SKM-1 (cell line): ENCODE measurements around the gene RPL12.

Experiments used
- DNase-seq: peaks from one replicate; lab custom pipeline; 2025; ENCODE audit not compliant: unreplicated experiment; lab: John Stamatoyannopoulos, UW

Gene RPL12

DNA sequence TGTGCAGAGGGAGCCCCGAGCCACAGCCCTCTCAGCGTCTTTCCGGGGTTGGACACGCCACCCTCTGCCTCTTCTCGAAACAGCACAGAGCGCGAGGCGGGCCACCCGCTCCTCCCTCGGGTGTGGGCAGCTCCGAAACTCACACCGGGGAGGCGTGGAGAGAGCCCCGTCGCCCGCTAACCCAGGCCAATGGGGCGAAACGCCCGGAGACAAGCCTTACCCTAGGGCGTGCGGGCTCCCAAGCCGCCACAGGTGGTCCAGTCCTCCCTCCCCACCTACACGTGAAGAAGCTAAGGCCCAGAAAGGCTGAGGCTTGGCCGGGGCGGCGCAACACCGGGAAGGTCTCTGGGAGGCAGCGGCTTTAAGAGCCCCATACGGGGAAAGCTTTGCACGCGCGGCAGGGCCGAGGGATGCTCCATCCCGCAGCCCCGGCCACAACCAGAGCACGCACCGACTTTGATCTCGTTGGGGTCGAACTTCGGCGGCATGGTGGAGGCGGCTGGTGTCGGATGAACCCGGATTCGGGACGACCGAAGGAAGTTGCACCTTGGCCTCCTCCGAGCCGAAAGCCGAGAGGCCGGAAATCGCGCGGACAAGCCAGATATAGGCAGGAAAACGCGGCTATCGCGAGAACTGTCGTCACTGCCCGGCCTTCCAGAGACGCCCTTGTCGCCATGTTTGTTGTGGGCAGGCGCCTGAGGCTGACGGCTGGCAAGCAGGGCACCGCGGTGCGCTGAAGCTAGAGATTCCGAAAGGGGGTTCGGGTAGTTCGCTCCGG lies at the start of gene RPL12, which contains the start of gene LRSAM1:
Gene RPL12 (minus strand): TSS at position 577 of the 778 bp plus-strand sequence. CDS start 89 bp downstream, at position 488.
Gene LRSAM1 (plus strand): TSS at position 681 of the 778 bp plus-strand sequence. CDS start 3,018 bp downstream, outside the sequence.
- DNase-seq = peak; percentile 76

DNA sequence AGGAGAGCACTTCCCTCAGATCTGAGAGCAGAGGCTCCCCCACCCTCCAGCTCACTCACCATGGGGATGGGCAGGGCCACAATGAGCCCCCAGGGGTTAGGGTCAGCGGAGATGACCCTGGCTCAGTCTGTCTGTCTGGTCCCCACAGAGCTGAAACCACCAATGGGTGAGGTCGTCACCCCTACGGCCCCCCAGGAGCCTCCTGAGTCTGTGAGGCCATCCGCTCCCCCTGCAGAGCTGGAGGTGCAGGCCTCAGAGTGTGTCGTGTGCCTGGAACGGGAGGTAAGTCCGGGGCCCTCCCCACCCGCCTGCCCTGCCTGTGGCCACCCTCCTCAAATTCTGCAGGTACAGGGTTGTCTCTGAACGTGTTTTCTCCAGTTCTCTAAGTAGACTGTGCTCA lies 49.7 kb upstream of the RPL12 start:
- DNase-seq = no peak

DNA sequence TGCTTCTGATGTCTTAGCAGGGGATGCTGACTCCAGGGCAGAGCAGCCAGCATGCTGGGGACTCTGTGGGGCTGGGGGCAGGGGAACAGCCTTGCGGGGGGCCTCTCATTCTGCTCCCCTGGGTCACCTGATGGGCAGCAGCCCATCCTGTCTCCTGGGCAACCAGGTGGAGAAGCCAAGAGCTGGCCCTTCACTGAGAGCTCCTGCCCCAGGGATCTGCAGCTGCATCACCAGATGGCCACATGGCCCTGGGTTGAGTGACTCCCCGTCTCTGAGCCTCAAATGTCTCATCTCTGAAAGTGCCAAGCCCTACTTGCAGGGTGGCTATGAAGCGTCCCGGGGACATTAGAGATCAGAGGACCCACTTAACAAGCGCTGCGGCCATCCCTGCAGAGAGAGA lies 49.2 kb upstream of the RPL12 start:
- no peak for DNase-seq

DNA sequence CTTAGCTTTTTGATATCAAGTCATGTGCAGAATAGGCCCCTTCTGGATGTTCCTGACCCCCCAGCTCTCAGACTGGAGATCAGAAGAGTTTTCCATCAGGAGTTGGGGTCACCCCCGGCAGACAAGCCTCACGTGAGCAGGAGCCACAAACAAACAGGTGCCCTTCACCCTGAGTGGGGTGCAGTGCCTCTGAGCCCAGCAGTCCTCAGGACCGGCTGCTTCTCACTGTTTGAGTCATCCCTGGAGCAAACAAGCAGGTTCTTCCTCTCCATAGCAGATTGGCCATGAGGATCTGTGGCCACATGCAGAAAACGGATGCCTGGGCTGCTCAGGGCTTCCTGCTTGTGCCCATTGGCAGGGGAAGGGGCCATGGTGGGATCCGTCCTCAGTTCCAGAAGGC lies 47.1 kb upstream of the RPL12 start:
- no peak for DNase-seq

DNA sequence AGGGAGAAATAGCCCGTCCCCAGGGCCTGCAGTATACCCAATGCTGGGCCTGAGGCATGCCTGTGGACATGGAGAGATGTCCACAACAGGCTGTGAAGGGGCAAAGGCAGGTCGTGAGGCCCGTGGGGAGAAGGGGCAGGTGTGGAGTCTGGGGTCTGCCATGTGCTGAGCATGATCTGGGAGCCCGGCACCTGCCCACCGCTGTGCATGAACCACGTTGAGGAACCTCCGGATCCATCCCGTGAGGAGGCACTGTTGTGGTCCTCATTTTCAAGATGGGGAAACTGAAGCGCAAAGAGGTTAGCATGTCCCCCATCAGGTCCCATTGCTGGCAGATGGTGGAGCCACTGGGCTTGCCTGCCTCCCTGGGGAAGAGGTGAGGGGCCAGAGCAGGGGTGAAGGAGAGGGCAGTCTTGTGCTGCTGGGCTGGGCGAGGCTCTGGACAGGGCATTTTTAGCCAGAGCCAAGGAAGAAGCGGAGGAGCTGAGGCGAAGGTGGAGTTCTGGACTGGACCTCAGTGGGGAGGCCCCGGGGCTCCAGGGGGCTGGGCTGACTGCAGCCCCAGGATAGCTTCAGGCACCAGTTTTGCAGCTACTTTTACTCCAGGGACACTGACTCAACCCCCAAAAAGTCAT lies 46.6 kb upstream of the RPL12 start:
- no peak for DNase-seq

DNA sequence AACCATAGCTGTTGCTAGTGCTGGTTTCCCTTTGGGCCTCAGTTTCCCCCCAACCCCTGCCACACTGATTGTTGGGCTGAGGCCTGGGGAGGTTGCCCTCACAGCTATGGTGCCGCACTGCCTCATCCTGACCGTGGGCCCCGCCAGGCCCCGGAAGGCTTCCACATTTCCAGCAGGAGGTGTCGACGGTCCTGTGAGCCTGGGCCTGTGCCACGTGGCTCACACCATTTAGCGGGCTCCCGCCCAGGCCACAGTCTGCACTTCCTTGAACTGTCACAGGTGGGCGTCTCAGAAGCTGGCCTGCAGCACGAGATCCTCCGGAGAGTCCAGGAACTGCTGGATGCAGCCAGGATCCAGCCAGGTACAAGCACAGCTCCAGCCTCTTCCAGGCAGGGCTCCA lies 45.8 kb upstream of the RPL12 start:
- DNase-seq = no peak

DNA sequence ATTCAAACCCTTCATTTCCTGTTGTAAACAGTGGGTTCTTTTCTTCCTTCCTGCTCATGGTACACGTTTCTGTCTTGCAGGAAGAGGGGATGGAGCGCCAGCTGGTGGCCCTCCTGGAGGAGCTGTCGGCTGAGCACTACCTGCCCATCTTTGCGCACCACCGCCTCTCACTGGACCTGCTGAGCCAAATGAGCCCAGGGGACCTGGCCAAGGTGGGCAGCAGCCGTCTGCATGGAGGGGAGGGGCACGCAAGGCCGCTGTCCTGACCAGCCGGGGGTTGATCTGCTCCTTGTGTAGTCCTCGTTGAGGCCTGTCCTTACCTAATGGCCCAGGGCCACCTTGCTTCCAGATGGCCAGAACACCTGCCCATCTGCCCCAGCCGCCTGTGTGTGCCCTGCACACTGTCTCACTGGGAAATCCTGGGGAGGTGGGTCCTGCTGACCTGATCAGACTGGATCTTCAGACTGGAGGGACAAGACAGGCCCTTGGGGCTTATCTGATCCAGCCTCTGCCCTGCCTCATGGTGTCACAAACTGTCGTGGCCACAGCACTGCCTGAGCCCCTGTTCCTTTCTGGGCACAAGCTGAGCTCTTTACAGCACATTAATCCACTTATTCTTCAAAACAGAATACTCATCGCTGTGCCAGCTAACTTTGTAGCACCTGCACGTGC lies 44.8 kb upstream of the RPL12 start:
- DNase-seq = no peak

DNA sequence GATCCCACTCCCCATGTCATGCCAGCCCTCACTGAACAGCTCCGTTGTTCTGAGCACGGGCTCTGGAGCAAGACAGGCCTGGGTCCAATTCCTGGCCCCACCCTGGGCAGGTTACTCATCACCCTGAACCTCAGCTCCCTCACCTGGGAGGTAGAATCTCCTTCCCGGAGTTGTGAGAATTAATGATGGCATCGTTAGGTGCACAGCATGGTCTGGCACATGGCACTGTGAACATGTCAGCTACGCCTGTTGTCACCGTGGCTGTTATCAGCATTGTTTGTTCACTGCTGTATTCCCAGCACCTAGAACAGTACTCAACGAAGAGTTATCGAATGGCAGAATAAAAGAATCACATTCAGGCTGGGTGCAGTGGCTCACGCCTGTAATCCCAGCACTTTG lies 43.1 kb upstream of the RPL12 start:
- no peak for DNase-seq

DNA sequence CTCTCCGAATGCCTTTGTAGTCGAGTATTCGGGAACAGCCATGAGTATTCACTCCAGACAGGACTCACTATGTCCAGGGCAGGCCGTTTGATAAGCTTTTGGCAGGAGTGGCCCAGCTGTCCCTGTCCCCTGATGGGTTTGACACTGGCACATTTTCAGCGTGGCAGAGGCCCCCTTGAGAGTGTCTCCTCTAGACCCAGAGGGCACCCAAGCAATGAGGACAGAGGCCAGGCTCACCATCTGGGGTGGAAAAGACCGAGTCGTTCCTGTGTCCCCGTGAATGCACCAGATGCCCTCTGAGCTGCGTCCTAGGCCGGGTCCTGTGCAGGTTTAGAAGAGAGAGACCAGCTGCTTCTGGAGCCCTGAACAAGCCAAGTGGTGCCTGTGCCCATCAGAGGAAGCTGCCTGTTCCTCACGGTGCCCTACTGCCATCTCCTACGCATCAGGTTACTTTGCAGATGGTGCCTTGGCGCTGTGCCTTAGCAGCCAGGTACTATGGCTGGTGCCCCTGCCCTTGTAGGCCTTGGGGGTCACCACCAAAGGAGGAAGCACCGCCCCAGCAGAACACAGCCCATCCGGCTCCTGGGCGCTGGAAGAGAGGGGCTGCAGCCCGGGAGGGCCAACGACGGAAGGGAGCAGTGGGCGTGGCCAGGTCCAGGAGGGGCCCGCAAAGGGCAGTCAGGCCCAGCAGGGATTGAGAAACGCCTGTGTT lies 42.5 kb upstream of the RPL12 start:
- DNase-seq = no peak

DNA sequence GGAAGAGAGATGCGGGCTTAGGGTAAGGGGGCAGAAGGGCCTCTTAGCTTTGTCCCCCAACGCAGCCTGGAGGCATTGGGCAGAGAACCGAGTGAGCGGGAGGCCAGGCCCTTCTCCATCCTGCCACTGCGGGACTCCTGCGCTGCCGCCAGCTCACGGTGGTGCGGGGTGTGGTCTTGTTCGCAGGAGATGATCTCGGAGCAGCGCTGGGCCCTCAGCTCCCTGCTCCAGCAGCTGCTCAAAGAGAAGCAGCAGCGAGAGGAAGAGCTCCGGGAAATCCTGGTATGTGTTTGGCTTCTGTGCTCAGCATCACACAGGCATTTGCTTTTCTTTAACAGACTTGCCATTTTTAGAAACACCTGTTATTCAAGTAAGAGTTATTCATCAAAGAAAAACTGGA lies 41.4 kb upstream of the RPL12 start:
- no peak for DNase-seq

DNA sequence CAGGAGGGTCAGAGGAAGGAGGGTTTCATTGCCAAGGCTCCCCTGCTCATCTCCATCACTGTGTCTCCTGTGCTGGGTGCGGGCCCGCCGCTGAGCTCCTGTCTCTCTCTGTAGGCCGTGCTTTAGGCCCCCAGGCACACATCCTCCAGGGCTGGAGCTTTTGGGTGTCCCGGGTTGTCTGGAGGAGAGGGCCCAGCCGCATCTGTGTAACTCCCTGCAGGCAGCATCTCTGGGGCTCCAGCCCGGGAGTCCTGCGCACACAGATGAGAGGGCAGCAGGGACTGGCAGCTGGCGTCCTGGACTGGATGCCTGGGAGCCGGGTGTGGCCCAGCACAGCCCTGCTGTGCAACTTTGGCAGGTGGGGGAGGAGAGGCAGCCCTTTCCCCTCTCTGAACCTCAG lies 40.3 kb upstream of the RPL12 start:
- DNase-seq = no peak

DNA sequence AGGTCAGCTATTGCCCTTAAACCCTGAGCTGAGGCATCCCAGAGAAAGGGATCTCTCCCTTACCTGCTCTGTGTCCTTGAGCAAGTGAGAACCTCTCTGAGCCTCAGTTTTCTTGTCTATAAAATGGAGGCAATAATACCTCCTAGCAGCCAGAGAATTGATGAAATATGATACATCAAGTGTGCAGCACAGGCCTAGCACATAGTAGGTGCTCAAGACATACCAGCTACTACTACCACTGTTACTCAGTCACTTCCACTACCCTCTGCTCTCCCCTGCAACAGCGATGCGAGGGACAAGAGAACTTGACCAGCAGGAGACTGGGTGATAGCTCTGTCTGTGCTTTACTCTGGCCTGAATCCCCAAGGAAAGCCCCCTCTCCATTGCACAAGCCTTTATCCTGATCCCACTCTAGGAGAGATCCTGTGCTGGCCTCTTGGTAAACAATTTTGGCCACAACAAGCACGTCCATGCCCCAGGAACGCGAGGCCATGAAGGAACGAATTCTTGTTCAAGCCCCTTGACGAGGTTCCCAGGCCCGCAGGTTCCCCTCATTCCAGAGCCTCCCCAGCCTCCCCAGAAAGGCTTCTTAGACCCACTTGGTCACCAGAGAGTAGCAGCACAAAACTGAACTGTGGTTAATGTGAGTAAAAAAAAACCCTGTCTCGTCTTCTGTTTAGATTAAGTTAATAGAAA lies 39.5 kb upstream of the RPL12 start:
- DNase-seq = no peak

DNA sequence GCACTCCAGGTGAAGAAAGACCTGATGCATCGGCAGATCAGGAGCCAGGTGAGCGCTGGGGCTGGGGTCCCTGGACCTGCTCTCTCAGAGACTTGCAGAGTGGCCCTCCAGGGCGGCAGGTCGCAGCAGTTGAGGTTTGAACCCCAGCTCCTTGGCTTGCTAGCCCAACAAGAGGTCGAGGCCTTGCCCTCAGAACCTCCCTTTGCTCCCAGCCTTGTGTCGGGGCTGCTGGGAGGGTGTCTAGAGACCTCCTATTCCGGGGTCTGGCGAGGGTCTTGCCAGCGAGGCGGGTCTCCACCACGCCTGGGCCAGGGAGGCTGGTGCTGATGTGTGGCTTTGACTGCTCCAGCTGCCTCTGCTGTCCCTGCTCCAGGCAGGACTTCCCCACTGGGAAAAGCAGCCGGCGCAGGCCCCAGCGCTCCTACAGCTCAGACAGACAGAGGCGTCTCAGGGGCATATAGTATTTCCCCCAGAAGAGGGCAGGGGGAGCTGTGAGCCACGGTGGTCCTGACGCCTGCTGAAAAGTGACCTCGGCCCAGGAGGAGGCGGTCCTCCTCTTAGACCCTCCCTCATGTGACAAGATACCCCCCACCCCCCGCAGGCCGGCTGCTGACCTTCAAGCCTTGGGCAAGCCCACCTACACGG lies 38.4 kb upstream of the RPL12 start:
- DNase-seq = no peak

DNA sequence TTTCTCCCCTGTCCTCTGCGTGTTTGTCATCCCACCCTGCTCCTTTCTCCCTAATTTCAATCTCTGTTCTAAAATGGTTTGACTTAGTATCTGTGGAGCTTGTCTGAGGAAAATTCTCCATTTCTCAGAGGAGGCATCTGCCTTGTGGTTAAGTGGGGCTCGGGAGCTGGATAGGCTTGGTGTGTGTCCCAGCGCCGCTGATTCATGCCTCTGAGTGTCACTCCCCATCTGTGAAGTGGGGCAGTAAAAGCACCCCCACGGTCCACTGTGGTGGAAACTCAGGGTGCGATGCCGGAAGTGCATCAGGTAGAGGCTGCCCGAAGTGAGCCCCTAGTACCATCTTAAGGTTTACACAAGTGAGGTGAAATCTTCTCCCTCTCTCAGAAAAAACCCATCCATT lies 37.7 kb upstream of the RPL12 start:
- DNase-seq = no peak

DNA sequence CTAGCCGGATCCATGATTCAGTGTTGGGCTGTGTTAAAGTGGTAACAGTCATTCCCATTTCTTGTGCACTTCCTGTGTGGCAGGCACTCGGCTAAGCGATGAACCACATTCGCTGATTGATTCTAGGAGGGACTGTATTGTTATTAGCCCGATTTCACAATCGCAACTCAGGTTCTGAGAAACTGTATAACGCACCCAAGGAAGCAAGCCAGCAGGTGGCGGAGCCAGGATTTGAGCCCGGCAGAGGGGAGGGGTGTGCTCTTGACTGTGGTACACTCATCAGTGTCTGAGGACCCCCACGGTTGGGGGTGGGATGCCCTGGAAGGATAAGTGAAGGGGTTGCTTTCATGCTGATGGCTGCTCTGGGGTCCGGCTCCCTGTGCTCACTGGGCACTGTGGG lies 34.8 kb upstream of the RPL12 start:
- DNase-seq = no peak

DNA sequence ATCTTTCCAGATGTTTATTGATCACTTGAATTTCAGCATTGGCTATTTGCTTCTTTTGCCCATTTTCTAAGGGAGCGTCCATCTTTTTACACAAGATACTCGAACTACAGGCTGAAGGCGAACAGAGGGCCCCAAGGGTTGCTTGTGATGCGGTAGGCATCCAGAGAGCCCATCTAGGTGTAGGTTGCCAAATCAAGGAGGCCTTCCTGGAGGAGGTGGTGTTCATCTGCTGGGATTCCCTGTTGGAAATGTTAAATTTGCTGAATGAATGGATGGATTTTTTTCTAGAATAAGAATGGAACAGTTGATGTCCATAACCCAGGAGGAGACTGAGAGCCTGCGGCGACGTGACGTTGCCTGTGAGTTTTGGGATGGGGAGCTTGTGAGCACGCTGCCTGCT lies 31.5 kb upstream of the RPL12 start:
- DNase-seq = no peak

DNA sequence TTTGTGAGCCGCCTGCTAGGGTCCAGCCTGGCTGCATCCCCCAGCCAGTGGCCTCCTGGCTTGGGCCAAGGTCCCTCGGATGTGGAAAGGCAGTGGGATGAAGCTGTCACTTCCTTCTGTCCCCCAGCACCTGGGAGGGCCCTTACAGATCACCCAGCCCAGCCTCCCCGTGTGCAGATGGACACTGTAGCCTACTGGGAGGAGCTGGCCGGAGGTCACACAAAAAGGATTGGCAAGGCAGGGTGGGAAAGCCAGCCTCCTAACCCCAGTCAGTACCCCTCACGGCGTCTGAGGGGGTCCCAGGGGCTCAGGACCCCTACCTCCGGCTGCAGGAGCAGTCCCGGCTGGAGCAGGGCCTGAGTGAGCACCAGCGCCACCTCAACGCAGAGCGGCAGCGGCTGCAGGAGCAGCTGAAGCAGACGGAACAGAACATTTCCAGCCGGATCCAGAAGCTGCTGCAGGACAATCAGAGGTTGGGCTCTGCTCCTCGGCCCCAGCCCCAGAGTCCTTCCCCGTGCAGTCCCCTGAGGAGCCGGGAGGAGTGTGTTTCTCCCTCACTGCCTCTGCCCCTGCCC lies 28.4 kb upstream of the RPL12 start:
- DNase-seq = no peak

DNA sequence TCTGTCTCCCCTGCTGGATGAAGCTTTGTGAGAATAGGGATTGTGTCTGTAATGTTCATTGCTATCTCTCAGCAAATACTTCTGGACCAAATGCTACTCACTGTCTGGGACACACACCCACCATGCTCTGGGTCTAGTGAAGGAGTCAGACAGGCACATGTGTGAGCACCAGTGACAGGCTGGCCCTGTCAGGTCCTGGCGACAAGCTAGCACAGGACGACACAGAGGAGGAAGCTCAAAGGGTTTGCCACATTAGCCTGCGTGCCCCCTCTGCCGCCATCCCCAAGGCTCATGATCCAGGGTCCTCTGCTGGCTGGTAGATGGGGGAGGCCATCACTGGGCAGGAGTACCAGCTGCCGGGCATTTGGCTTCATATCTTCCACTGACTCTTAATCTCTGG lies 23.4 kb upstream of the RPL12 start:
- DNase-seq = no peak

DNA sequence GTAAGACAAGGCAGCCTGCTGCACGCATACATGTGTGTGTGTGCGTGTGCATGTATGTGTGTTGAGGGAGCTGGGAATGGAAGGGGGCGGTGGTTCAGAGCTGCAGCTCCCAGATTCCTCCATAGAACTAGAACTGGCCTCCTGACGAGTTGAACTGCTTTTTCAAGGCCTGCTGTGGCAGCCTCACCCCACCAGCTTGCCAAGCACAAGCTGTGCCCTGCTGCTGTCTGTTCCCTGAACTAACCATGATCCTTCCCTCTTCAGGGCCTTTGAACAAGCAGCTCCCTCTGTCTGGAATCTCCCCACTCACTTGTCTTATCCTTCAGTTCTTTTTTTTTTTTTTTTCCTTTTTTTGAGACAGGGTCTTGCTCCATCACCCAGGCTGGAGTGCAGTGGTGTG lies 22.7 kb upstream of the RPL12 start:
- DNase-seq = no peak

DNA sequence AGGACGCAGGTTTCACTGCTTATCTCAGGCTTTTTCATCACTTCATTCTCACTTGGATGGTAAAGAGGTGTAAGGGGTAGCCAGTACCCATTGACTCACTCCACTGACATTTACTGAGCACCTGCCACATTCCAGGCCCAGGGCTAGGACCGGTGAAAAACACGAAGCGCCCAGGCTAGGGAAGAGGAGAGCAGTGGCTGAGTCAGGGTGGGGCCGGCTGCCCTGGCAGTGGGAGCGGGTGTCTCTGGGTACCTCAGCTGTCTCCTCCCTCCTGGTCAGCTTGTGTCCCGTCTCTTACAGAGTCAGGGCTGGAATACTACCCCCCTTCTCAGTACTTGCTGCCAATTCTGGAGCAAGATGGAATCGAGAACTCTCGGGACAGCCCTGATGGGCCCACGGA lies 22.3 kb upstream of the RPL12 start:
- no peak for DNase-seq
